ENCODE measurements around the gene DNAJB12. TPM values are rescaled to one million over a fixed set of nuclear protein-coding genes. Genes with fewer than 3 reads are reported as not detected.

DNAJB12 gene
- total and polyA plus RNA-seq, 10 of the 15 experiments (the other 5 are each of a cell fraction or from before 2014, with no cell fraction given): 4.6 to 31.6 (median 18.8) TPM

GRCh38 chr10:72318418-72319262 lies 36.1 kb downstream of the DNAJB12 start:
- TSS peak; percentile 88 for BruUV-seq (replicated peaks)
- H3K4me3 ChIP-seq: peak overlapping the region; percentile 76
- no peak for TF ChIP-seq TCF3 (IDR thresholded peaks at IDR 0.05; ENCODE audit: borderline replicate concordance, insufficient read depth, low read depth, low read length)
- 0 out of 2 replicates have a peak, but pooled peaks have one; percentile 23 for TF ChIP-seq LARP7 (IDR thresholded peaks at IDR 0.05)
- TF ChIP-seq, protein P1, sequence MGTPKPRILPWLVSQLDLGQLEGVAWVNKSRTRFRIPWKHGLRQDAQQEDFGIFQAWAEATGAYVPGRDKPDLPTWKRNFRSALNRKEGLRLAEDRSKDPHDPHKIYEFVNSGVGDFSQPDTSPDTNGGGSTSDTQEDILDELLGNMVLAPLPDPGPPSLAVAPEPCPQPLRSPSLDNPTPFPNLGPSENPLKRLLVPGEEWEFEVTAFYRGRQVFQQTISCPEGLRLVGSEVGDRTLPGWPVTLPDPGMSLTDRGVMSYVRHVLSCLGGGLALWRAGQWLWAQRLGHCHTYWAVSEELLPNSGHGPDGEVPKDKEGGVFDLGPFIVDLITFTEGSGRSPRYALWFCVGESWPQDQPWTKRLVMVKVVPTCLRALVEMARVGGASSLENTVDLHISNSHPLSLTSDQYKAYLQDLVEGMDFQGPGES (IDR thresholded peaks at IDR 0.05): no peak
- no peak for TF ChIP-seq KLF5 (IDR thresholded peaks at IDR 0.05; ENCODE audit: partially characterized antibody)
- no peak for TF ChIP-seq CEBPB (IDR thresholded peaks at IDR 0.05; ENCODE audit: borderline replicate concordance in 1 of 2, low read depth in 2 of 2, low read length in 2 of 2)
- TF ChIP-seq, protein P2, sequence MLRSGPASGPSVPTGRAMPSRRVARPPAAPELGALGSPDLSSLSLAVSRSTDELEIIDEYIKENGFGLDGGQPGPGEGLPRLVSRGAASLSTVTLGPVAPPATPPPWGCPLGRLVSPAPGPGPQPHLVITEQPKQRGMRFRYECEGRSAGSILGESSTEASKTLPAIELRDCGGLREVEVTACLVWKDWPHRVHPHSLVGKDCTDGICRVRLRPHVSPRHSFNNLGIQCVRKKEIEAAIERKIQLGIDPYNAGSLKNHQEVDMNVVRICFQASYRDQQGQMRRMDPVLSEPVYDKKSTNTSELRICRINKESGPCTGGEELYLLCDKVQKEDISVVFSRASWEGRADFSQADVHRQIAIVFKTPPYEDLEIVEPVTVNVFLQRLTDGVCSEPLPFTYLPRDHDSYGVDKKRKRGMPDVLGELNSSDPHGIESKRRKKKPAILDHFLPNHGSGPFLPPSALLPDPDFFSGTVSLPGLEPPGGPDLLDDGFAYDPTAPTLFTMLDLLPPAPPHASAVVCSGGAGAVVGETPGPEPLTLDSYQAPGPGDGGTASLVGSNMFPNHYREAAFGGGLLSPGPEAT (IDR thresholded peaks at IDR 0.05; ENCODE audit: low read depth): peak; percentile 25; the same call in 1 of the 2 replicates
- peak in 1 of 2 experiments; percentile 40; a peak in 2 of 4 replicates for TF ChIP-seq IKZF2 (IDR thresholded peaks at IDR 0.05)
- TF ChIP-seq, protein P3, sequence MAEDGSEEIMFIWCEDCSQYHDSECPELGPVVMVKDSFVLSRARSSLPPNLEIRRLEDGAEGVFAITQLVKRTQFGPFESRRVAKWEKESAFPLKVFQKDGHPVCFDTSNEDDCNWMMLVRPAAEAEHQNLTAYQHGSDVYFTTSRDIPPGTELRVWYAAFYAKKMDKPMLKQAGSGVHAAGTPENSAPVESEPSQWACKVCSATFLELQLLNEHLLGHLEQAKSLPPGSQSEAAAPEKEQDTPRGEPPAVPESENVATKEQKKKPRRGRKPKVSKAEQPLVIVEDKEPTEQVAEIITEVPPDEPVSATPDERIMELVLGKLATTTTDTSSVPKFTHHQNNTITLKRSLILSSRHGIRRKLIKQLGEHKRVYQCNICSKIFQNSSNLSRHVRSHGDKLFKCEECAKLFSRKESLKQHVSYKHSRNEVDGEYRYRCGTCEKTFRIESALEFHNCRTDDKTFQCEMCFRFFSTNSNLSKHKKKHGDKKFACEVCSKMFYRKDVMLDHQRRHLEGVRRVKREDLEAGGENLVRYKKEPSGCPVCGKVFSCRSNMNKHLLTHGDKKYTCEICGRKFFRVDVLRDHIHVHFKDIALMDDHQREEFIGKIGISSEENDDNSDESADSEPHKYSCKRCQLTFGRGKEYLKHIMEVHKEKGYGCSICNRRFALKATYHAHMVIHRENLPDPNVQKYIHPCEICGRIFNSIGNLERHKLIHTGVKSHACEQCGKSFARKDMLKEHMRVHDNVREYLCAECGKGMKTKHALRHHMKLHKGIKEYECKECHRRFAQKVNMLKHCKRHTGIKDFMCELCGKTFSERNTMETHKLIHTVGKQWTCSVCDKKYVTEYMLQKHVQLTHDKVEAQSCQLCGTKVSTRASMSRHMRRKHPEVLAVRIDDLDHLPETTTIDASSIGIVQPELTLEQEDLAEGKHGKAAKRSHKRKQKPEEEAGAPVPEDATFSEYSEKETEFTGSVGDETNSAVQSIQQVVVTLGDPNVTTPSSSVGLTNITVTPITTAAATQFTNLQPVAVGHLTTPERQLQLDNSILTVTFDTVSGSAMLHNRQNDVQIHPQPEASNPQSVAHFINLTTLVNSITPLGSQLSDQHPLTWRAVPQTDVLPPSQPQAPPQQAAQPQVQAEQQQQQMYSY (CRISPR knock-in tag; IDR thresholded peaks at IDR 0.05): no peak
- no peak for TF ChIP-seq SUPT20H (IDR thresholded peaks at IDR 0.05; ENCODE audit: borderline replicate concordance, control insufficient read depth, low read depth, low read length)
- 0 out of 2 replicates have a peak, but pooled peaks have one; percentile 34 for TF ChIP-seq ZNF217 (IDR thresholded peaks at IDR 0.05)
- TF ChIP-seq SPI1 (IDR thresholded peaks at IDR 0.05; ENCODE audit: borderline replicate concordance, insufficient read depth, low read depth, low read length): 0 out of 2 replicates have a peak, but pooled peaks have one; percentile 4

More at GRCh38 chr10:72318418-72319262, 36.1 kb downstream of the DNAJB12 start:
- DNase-seq (ENCODE audit: low read depth, low spot score): no peak
- no peaks in the 10 kb centered on the region for H3K9me3 ChIP-seq (replicated peaks; ENCODE audit: control insufficient read depth, insufficient read depth, low read length)
- H3K4me2 ChIP-seq (ENCODE audit: control insufficient read depth, insufficient read depth): peak overlapping the region; percentile 94
- H3K9ac ChIP-seq (ENCODE audit: control insufficient read depth, insufficient read depth, low read length): peak overlapping the region; percentile 74
- CTCF ChIA-PET: interaction anchor here (1.0 to 7.4 kb wide), 13 partner anchors 11 to 270 kb away, joined by 3 to 59 read pairs (median 5); partner anchors contain the start of gene DDIT4
- 0% methylated on average over 10 of the region's 10 CpGs for WGBS (ENCODE audit: insufficient coverage, insufficient replicate concordance, low lambda C conversion rate, missing lambda C conversion rate)
- peak overlapping the region; percentile 89 for H3K27ac ChIP-seq (ENCODE audit: control insufficient read depth, insufficient read depth)
- no peak for ATAC-seq
- RAD21 ChIA-PET (ENCODE audit: unreplicated experiment): interaction anchor here (0.8 to 8.4 kb wide), 13 partner anchors 10 to 269 kb away, joined by 3 to 137 read pairs (median 14); partner anchors contain the start of genes ANAPC16, ASCC1 and DDIT4
- H3K79me2 ChIP-seq (ENCODE audit: control insufficient read depth, insufficient read depth, low read length): peaks cover 8% of the 10 kb centered on the region
- no peaks in the 10 kb centered on the region for H4K20me1 ChIP-seq (ENCODE audit: control insufficient read depth, insufficient read depth)
- in situ Hi-C loops (cut with MboI): no loop called here
- no peak overlapping the region for H2AFZ ChIP-seq (ENCODE audit: control insufficient read depth, low read depth, low read length)
- H3K36me3 ChIP-seq (ENCODE audit: control insufficient read depth in 2 of 2, insufficient read depth in 2 of 2, low read length in 1 of 2): no peaks in the 10 kb centered on the region
- POLR2A ChIA-PET: interaction anchor here (0.6 to 6.6 kb wide), 16 partner anchors 11 to 1027 kb away, joined by 3 to 120 read pairs (median 10); partner anchors contain the start of gene DDIT4
- peaks cover 56% of the 10 kb centered on the region for H3K4me1 ChIP-seq (ENCODE audit: control insufficient read depth, insufficient read depth, low read length)
- no peaks in the 10 kb centered on the region for H3K27me3 ChIP-seq (replicated peaks in 1 of 2; ENCODE audit: control insufficient read depth in 2 of 2, insufficient read depth in 2 of 2, low read length in 1 of 2)
- peak; percentile 59 for FAIRE-seq
- intact Hi-C loops (cut with micrococcal nuclease; ENCODE audit: unreplicated experiment): loop anchor here (1.0 kb wide), 1 partner anchor 45 kb away; the partner anchor contains the start of gene DDIT4
- SMC1A ChIA-PET (ENCODE audit: uncharacterized antibody, unreplicated experiment): interaction anchor here (1.0 to 7.4 kb wide), 16 partner anchors 10 to 186 kb away, joined by 3 to 103 read pairs (median 7); partner anchors contain the start of genes ANAPC16, ASCC1 and DDIT4

Data from GM12878 (cell line).